ENCODE data around the gene PRDM16.

GRCh38 chr1:3369446-3370076 lies 300.6 kb downstream of the PRDM16 start:
- TF ChIP-seq CTCF (IDR thresholded peaks at IDR 0.05; ENCODE audit: low read length) (no peak), EZH2 (IDR thresholded peaks at IDR 0.05; ENCODE audit: borderline replicate concordance, low read length) (no peak)

All from OCI-LY1 (cell line).